Endometrium (tissue), 2 donors: Measurements from ENCODE around the gene PON3.

ENCODE experiments used
- FAIRE-seq: peaks from 2 replicates; lab custom pipeline; 2012; peaks lifted over from hg19 to GRCh38; lab: Jason Lieb, UNC
- donor health status: control.
- donor health status: control.

The PON3 gene

GRCh38 chr7:95338832-95339231 lies 57.3 kb downstream of the PON3 start:
- no peak for FAIRE-seq

GRCh38 chr7:95335093-95335492 lies 61.1 kb downstream of the PON3 start:
- FAIRE-seq, result no peak

GRCh38 chr7:95334447-95334846 lies 61.7 kb downstream of the PON3 start:
- FAIRE-seq, result no peak

GRCh38 chr7:95330961-95331337 lies 65.2 kb downstream of the PON3 start:
- no peak for FAIRE-seq

- FAIRE-seq, result no peak
These were observed 65.8 kb downstream of the PON3 start for GRCh38 chr7:95330204-95330960.

GRCh38 chr7:95327356-95327755 lies 68.8 kb downstream of the PON3 start:
- no peak for FAIRE-seq

GRCh38 chr7:95324431-95324830 lies 71.7 kb downstream of the PON3 start, which contains the start of gene PON1:
Gene PON1 (minus strand): TSS chr7:95324532. CDS start chr7:95324475, 57 bp downstream.
- no peak for FAIRE-seq

- no peak for FAIRE-seq
These were observed 72.6 kb downstream of the PON3 start for GRCh38 chr7:95323410-95324129.

GRCh38 chr7:95322854-95323253 lies 73.3 kb downstream of the PON3 start:
- no peak for FAIRE-seq

- FAIRE-seq, result no peak
These were observed 73.8 kb downstream of the PON3 start for GRCh38 chr7:95322396-95322795.

- FAIRE-seq, result no peak
These were observed 74.5 kb downstream of the PON3 start for GRCh38 chr7:95321720-95322119.

GRCh38 chr7:95320651-95321050 lies 75.5 kb downstream of the PON3 start:
- FAIRE-seq, result no peak

GRCh38 chr7:95319570-95319969 lies 76.6 kb downstream of the PON3 start:
- no peak for FAIRE-seq

GRCh38 chr7:95318501-95319100 lies 77.6 kb downstream of the PON3 start:
- FAIRE-seq, result no peak

GRCh38 chr7:95317966-95318365 lies 78.2 kb downstream of the PON3 start:
- no peak for FAIRE-seq

GRCh38 chr7:95317546-95317945 lies 78.6 kb downstream of the PON3 start:
- no peak for FAIRE-seq

GRCh38 chr7:95316588-95316987 lies 79.6 kb downstream of the PON3 start:
- no peak for FAIRE-seq

GRCh38 chr7:95312561-95312960 lies 83.6 kb downstream of the PON3 start:
- FAIRE-seq, result no peak

GRCh38 chr7:95311389-95311788 lies 84.8 kb downstream of the PON3 start:
- FAIRE-seq, result no peak

- FAIRE-seq, result no peak
These were observed 86.2 kb downstream of the PON3 start for GRCh38 chr7:95309951-95310350.
